Mesendoderm (in vitro differentiated cells): ENCODE data around the gene MAST4.

ENCODE experiments used
- DNase-seq: peaks from one replicate; pipeline ENCODE4 v3.0.0; 2013
- H2AK5ac ChIP-seq: 2 replicates; pipeline ENCODE4 v1.6.1; 2013; ENCODE audit warnings: low read length, inconsistent platforms
- H2BK120ac ChIP-seq: 2 replicates; pipeline ENCODE4 v1.6.1; 2013; ENCODE audit warnings: low read depth, mild to moderate bottlenecking, low read length, moderate library complexity, mixed read lengths
- H2BK15ac ChIP-seq: replicated peaks from 2 replicates; pipeline ENCODE4 v1.6.1; 2013; ENCODE audit warnings: low read depth, mild to moderate bottlenecking, moderate library complexity
- H2BK5ac ChIP-seq: 2 replicates; pipeline ENCODE4 v1.6.1; 2013; ENCODE audit warnings: low read length, inconsistent platforms
- H3K18ac ChIP-seq: 2 replicates; pipeline ENCODE4 v1.6.1; 2013; ENCODE audit warnings: mild to moderate bottlenecking, low read length, mixed read lengths
- H3K23ac ChIP-seq: one replicate; pipeline ENCODE4 v1.6.1; 2013; ENCODE audit warnings: low read length
- H3K27ac ChIP-seq: 2 replicates; pipeline ENCODE4 v1.5.1; 2013; ENCODE audit warnings: low read depth, mild to moderate bottlenecking, inconsistent platforms, low read length, moderate library complexity
- H3K27me3 ChIP-seq: 2 replicates; pipeline ENCODE4 v1.6.1; 2013; ENCODE audit warnings: low read length, control low read depth, mild to moderate bottlenecking, inconsistent platforms; ENCODE audit not compliant: insufficient read depth, poor library complexity
- H3K36me3 ChIP-seq: 2 replicates; pipeline ENCODE4 v1.6.1; 2013; ENCODE audit warnings: low read length, inconsistent platforms; ENCODE audit not compliant: control insufficient read depth, insufficient read depth
- H3K4ac ChIP-seq: one replicate; pipeline ENCODE4 v1.6.1; 2013; ENCODE audit warnings: low read depth, mild to moderate bottlenecking, low read length, moderate library complexity
- H3K4me1 ChIP-seq: 2 replicates; pipeline ENCODE4 v1.6.1; 2013; ENCODE audit warnings: low read depth, low read length, inconsistent platforms; ENCODE audit not compliant: control insufficient read depth
- H3K4me2 ChIP-seq: 2 replicates; pipeline ENCODE4 v1.6.1; 2013; ENCODE audit warnings: low read length
- H3K4me3 ChIP-seq: 2 replicates; pipeline ENCODE4 v1.5.1; 2013; ENCODE audit warnings: mild to moderate bottlenecking, low read length
- H3K56ac ChIP-seq: one replicate; pipeline ENCODE4 v1.6.1; 2013; ENCODE audit warnings: low read length
- H3K79me1 ChIP-seq: 2 replicates; pipeline ENCODE4 v1.6.1; 2013; ENCODE audit warnings: low read length, inconsistent platforms
- H3K79me2 ChIP-seq: 2 replicates; pipeline ENCODE4 v1.6.1; 2013; ENCODE audit warnings: mild to moderate bottlenecking, low read length; ENCODE audit not compliant: control insufficient read depth, insufficient read depth
- H3K9ac ChIP-seq: 2 replicates; pipeline ENCODE4 v1.6.1; 2013; ENCODE audit warnings: low read length, inconsistent platforms
- H4K5ac ChIP-seq: one replicate; pipeline ENCODE4 v1.6.1; 2013; ENCODE audit warnings: low read length
- H4K8ac ChIP-seq: one replicate; pipeline ENCODE4 v1.6.1; 2013; ENCODE audit warnings: low read depth, mild to moderate bottlenecking, control low read depth, low read length, moderate library complexity
- WGBS: extraction: QIAGEN DNeasy Blood & Tissue Kit; methylation state at CpG from one replicate; pipeline ENCODE4 v1.1.7; 2013; ENCODE audit warnings: low lambda C conversion rate, missing lambda C conversion rate; ENCODE audit not compliant: insufficient coverage; ENCODE audit errors: extremely low coverage; 5-methylcytosine and 5-hydroxymethylcytosine counted together

The MAST4 gene

GRCh38 chr5:67059744-67060490, 463.7 kb downstream of the MAST4 start:
- H3K4me3 ChIP-seq = no peak overlapping the region
- no peaks in the 10 kb centered on the region for H3K79me2 ChIP-seq
- DNase-seq = no peak
- WGBS = no CpG with 5 or more reads among the region's 6 CpGs
- no peaks in the 10 kb centered on the region for H3K27me3 ChIP-seq
- H3K18ac ChIP-seq = peak overlapping the region; percentile 51
- H2BK15ac ChIP-seq = no peak overlapping the region
- H3K56ac ChIP-seq = no peak overlapping the region
- H3K9ac ChIP-seq = no peak overlapping the region
- H3K79me1 ChIP-seq = no peaks in the 10 kb centered on the region
- H2BK5ac ChIP-seq = no peak overlapping the region
- no peak overlapping the region for H2BK120ac ChIP-seq
- no peak overlapping the region for H3K4ac ChIP-seq
- H4K8ac ChIP-seq = no peak overlapping the region
- no peak overlapping the region for H4K5ac ChIP-seq
- H3K4me1 ChIP-seq = peaks cover 3% of the 10 kb centered on the region
- no peaks in the 10 kb centered on the region for H3K36me3 ChIP-seq
- no peak overlapping the region for H2AK5ac ChIP-seq
- no peak overlapping the region for H3K23ac ChIP-seq
- H3K27ac ChIP-seq = no peak overlapping the region
- no peak overlapping the region for H3K4me2 ChIP-seq

- WGBS = no CpG with 5 or more reads among the region's 1 CpG
- Histone ChIP-seq H2BK15ac (no peak overlapping the region), H2BK5ac (no peak overlapping the region), H3K36me3 (no peaks in the 10 kb centered on the region), H3K79me2 (no peaks in the 10 kb centered on the region), H4K5ac (no peak overlapping the region), H3K4me3 (no peak overlapping the region), H3K4ac (no peak overlapping the region), H3K18ac (no peak overlapping the region), H3K27ac (no peak overlapping the region), H4K8ac (no peak overlapping the region), H3K4me1 (peaks cover 3% of the 10 kb centered on the region), H3K56ac (no peak overlapping the region), H3K4me2 (no peak overlapping the region), H3K79me1 (no peaks in the 10 kb centered on the region), H2AK5ac (no peak overlapping the region), H3K23ac (no peak overlapping the region), H2BK120ac (no peak overlapping the region), H3K9ac (no peak overlapping the region), H3K27me3 (no peaks in the 10 kb centered on the region)
- DNase-seq = no peak
Measured at GRCh38 chr5:67061511-67061910, 465.3 kb downstream of the MAST4 start.

DNA sequence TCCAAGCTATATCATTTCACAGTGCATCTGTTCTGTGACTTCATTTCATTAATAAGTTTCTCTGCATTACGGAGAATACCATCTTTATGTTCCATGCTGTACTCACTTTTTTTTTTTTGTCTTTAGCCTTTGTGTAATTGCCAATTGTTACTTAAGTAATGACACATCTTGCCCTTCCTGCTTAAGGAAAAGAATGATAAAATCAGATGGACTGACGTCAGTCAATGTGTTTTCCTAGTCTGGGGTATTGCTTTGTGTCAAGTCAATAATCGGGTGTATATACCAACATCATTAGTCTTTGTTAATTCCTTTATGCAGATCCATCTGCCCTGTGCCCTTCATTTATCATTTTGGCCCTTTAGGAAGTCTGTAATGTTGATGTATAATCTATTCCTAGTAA, 466.9 kb downstream of the MAST4 start:
- no CpG with 5 or more reads among the region's 3 CpGs for WGBS
- DNase-seq = no peak
- Histone ChIP-seq H3K4me1 (peaks cover 3% of the 10 kb centered on the region), H3K9ac (no peak overlapping the region), H3K79me2 (no peaks in the 10 kb centered on the region), H3K23ac (no peak overlapping the region), H3K56ac (no peak overlapping the region), H3K79me1 (no peaks in the 10 kb centered on the region), H3K27ac (no peak overlapping the region), H3K18ac (no peak overlapping the region), H3K36me3 (no peaks in the 10 kb centered on the region), H3K27me3 (no peaks in the 10 kb centered on the region), H3K4me3 (no peak overlapping the region), H3K4ac (no peak overlapping the region), H4K8ac (no peak overlapping the region), H3K4me2 (no peak overlapping the region), H4K5ac (no peak overlapping the region), H2AK5ac (no peak overlapping the region), H2BK5ac (no peak overlapping the region), H2BK120ac (no peak overlapping the region), H2BK15ac (no peak overlapping the region)

- no peaks in the 10 kb centered on the region for H3K79me1 ChIP-seq
- H3K56ac ChIP-seq = no peak overlapping the region
- no peak overlapping the region for H3K9ac ChIP-seq
- no peak overlapping the region for H4K5ac ChIP-seq
- H3K4me1 ChIP-seq = peaks cover 3% of the 10 kb centered on the region
- H3K4me3 ChIP-seq = no peak overlapping the region
- H3K23ac ChIP-seq = no peak overlapping the region
- H3K36me3 ChIP-seq = no peaks in the 10 kb centered on the region
- H2AK5ac ChIP-seq = no peak overlapping the region
- no peak overlapping the region for H2BK120ac ChIP-seq
- H4K8ac ChIP-seq = no peak overlapping the region
- H2BK5ac ChIP-seq = no peak overlapping the region
- no peaks in the 10 kb centered on the region for H3K79me2 ChIP-seq
- no peak overlapping the region for H3K18ac ChIP-seq
- no peak overlapping the region for H2BK15ac ChIP-seq
- no peaks in the 10 kb centered on the region for H3K27me3 ChIP-seq
- WGBS = no CpG with 5 or more reads among the region's 3 CpGs
- no peak overlapping the region for H3K4ac ChIP-seq
- H3K27ac ChIP-seq = no peak overlapping the region
- no peak for DNase-seq
- no peak overlapping the region for H3K4me2 ChIP-seq
Measured at GRCh38 chr5:67063791-67064190, 467.6 kb downstream of the MAST4 start.

GRCh38 chr5:67065237-67065636, 469.0 kb downstream of the MAST4 start:
- H3K18ac ChIP-seq = no peak overlapping the region
- H3K4me3 ChIP-seq = no peak overlapping the region
- no peak overlapping the region for H3K27ac ChIP-seq
- H2AK5ac ChIP-seq = no peak overlapping the region
- H3K36me3 ChIP-seq = no peaks in the 10 kb centered on the region
- H2BK120ac ChIP-seq = no peak overlapping the region
- H4K5ac ChIP-seq = no peak overlapping the region
- no peaks in the 10 kb centered on the region for H3K79me2 ChIP-seq
- H3K79me1 ChIP-seq = no peaks in the 10 kb centered on the region
- no peak overlapping the region for H3K23ac ChIP-seq
- H3K9ac ChIP-seq = no peak overlapping the region
- H2BK5ac ChIP-seq = no peak overlapping the region
- no peak overlapping the region for H3K4ac ChIP-seq
- no peaks in the 10 kb centered on the region for H3K4me1 ChIP-seq
- no peak overlapping the region for H2BK15ac ChIP-seq
- DNase-seq = no peak
- H4K8ac ChIP-seq = no peak overlapping the region
- H3K56ac ChIP-seq = no peak overlapping the region
- WGBS = no CpG with 5 or more reads among the region's 4 CpGs
- no peak overlapping the region for H3K4me2 ChIP-seq
- no peaks in the 10 kb centered on the region for H3K27me3 ChIP-seq

GRCh38 chr5:67065696-67066095, 469.5 kb downstream of the MAST4 start:
- Histone ChIP-seq H3K4me2 (no peak overlapping the region), H4K5ac (no peak overlapping the region), H4K8ac (no peak overlapping the region), H3K4me1 (no peaks in the 10 kb centered on the region), H3K23ac (no peak overlapping the region), H3K56ac (no peak overlapping the region), H3K79me2 (no peaks in the 10 kb centered on the region), H3K36me3 (no peaks in the 10 kb centered on the region), H3K27me3 (no peaks in the 10 kb centered on the region), H2BK120ac (no peak overlapping the region), H3K79me1 (no peaks in the 10 kb centered on the region), H2BK5ac (no peak overlapping the region), H3K9ac (no peak overlapping the region), H2BK15ac (no peak overlapping the region), H3K27ac (no peak overlapping the region), H3K4ac (no peak overlapping the region), H3K18ac (no peak overlapping the region), H3K4me3 (no peak overlapping the region), H2AK5ac (no peak overlapping the region)
- no peak for DNase-seq
- WGBS = no CpG with 5 or more reads among the region's 1 CpG
